Natural killer cell (primary cell): ENCODE data around the gene FTL. TPM values are rescaled to one million over a fixed set of nuclear protein-coding genes. Genes with fewer than 3 reads are reported as not detected.

Source experiments
- ATAC-seq, 3 donors: fragments of 150-1000 bp in 2 of 3; fragments of 200-7000 bp in 1 of 3; cut with Tn5 transposase; 1 replicate in 1 of 3; 2 replicates in 2 of 3; pipeline ENCODE4 v1.10.0; 2021; ENCODE audit warnings: mild to moderate bottlenecking in 2 of 3, moderate library complexity in 2 of 3
- DNase-seq, 2 donors: peaks; one replicate each; pipeline versions ENCODE4 v3.0.0 to v3.0.0-alpha.2; 2013 to 2021; ENCODE audit warnings: mixed read lengths in 1 of 2
- H3K27ac ChIP-seq: one replicate; pipeline ENCODE4 v1.5.1; 2013; ENCODE audit warnings: mild to moderate bottlenecking, low read length
- H3K27me3 ChIP-seq: one replicate; pipeline ENCODE4 v1.6.1; 2013; ENCODE audit warnings: low read length; ENCODE audit not compliant: control insufficient read depth, insufficient read depth
- H3K36me3 ChIP-seq: one replicate; pipeline ENCODE4 v1.6.1; 2013; ENCODE audit warnings: low read length; ENCODE audit not compliant: control insufficient read depth, insufficient read depth
- H3K4me1 ChIP-seq: one replicate; pipeline ENCODE4 v1.6.1; 2013; ENCODE audit warnings: low read length; ENCODE audit not compliant: control insufficient read depth, insufficient read depth
- H3K4me3 ChIP-seq: one replicate; pipeline ENCODE4 v1.5.1; 2013; ENCODE audit warnings: low read length
- H3K9me3 ChIP-seq: one replicate; pipeline ENCODE4 v1.6.1; 2013; ENCODE audit warnings: low read length; ENCODE audit not compliant: control insufficient read depth, insufficient read depth
- H3K27ac Mint-ChIP-seq, 2 donors: one replicate each; pipeline ENCODE4 v1.8.0; 2022; ENCODE audit warnings: mild to moderate bottlenecking in 2 of 2, mixed read lengths in 2 of 2, moderate library complexity in 1 of 2
- H3K27me3 Mint-ChIP-seq, 2 donors: one replicate each; pipeline ENCODE4 v1.8.0; 2022; ENCODE audit warnings: low read depth in 2 of 2, mixed read lengths in 2 of 2
- H3K36me3 Mint-ChIP-seq: one replicate; pipeline ENCODE4 v1.8.0; 2022; ENCODE audit warnings: mixed read lengths
- H3K4me1 Mint-ChIP-seq, 2 donors: one replicate each; pipeline ENCODE4 v1.8.0; 2022; ENCODE audit warnings: mixed read lengths in 2 of 2
- H3K4me3 Mint-ChIP-seq: one replicate; pipeline ENCODE4 v1.8.0; 2022; ENCODE audit warnings: mild to moderate bottlenecking, moderate library complexity, mixed read lengths
- H3K9me3 Mint-ChIP-seq, 2 donors: one replicate each; pipeline ENCODE4 v1.8.0; 2022; ENCODE audit warnings: mixed read lengths in 2 of 2
- CTCF ChIP-seq: fragments of 200-600 bp; IDR thresholded peaks from one replicate; pipeline ENCODE4 v1.8.0; 2022; ENCODE audit warnings: antibody characterized with exemption
- WGBS: methylation state at CpG from one replicate; pipeline ENCODE4 v1.1.7; 2013; ENCODE audit warnings: missing lambda C conversion rate; ENCODE audit not compliant: insufficient coverage; 5-methylcytosine and 5-hydroxymethylcytosine counted together
- intact Hi-C: fragments of 100-400 bp; cut with micrococcal nuclease; formaldehyde crosslinking; loops from one replicate; pipeline ENCODE4 v1.14.2; 2022
- total RNA-seq, 4 donors: library from RNA; stranded (reverse); fragments of 120-200 nt in 1 of 4; gene quantifications; one replicate each; pipeline versions ENCODE4 v1.2.3 to v1.2.4, GENCODE V29; 2013 to 2022

Gene FTL
- total RNA-seq, 3 donors from 2014 or later (not counting 1 experiment from before 2014, with no cell fraction given) = 554 to 1,168 (median 1,024) TPM

GRCh38 chr19:48953990-48954594, 11.0 kb upstream of the FTL start:
- H3K27me3 Mint-ChIP-seq = no peaks in the 10 kb centered on the region
- Histone ChIP-seq H3K9me3 (no peaks in the 10 kb centered on the region), H3K4me3 (peak overlapping the region; percentile 100), H3K36me3 (no peaks in the 10 kb centered on the region), H3K4me1 (peaks cover 18% of the 10 kb centered on the region), H3K27me3 (no peaks in the 10 kb centered on the region), H3K27ac (no peak overlapping the region)
- H3K4me1 Mint-ChIP-seq = peaks cover 14 to 20% of the 10 kb centered on the region in 2 donors
- no peaks in the 10 kb centered on the region for H3K9me3 Mint-ChIP-seq
- ATAC-seq (peak in 1 of 3 donors; percentile 12), DNase-seq (no peak)
- peak overlapping the region; percentile 93 for H3K4me3 Mint-ChIP-seq
- intact Hi-C loops = loop anchor here (1.0 kb wide), 1 partner anchor 11 kb away; the partner anchor contains the start of gene FTL
- 81% methylated on average over 11 of the region's 11 CpGs for WGBS
- H3K36me3 Mint-ChIP-seq = no peaks in the 10 kb centered on the region
- H3K27ac Mint-ChIP-seq = peak overlapping the region; percentile 79 to 85
- no peak for TF ChIP-seq CTCF

GRCh38 chr19:48954595-48955307, 10.4 kb upstream of the FTL start, which contains the start of gene BAX:
TSS of gene BAX (plus strand) at chr19:48954875. CDS start at chr19:48954929, 54 bp downstream.
- no peaks in the 10 kb centered on the region for H3K9me3 Mint-ChIP-seq
- peak within 1 kb of the TSS; percentile 92 for H3K27ac ChIP-seq
- no peaks in the 10 kb centered on the region for H3K27me3 Mint-ChIP-seq
- no peaks in the 10 kb centered on the region for H3K27me3 ChIP-seq
- no peaks in the 10 kb centered on the region for H3K36me3 ChIP-seq
- no peak for TF ChIP-seq CTCF
- intact Hi-C loops = loop anchor here (1.0 kb wide), 1 partner anchor 11 kb away; the partner anchor contains the start of gene FTL
- ATAC-seq = peak; percentile 86 to 93 (median 91)
- peak within 1 kb of the TSS; percentile 79 to 85 for H3K27ac Mint-ChIP-seq
- no peaks in the 10 kb centered on the region for H3K36me3 Mint-ChIP-seq
- no peaks in the 10 kb centered on the region for H3K9me3 ChIP-seq
- peaks cover 14 to 20% of the 10 kb centered on the region in 2 donors for H3K4me1 Mint-ChIP-seq
- H3K4me3 Mint-ChIP-seq = peak within 1 kb of the TSS; percentile 93
- peak; percentile 82 to 91 for DNase-seq
- under 1% methylated on average over 71 of the region's 71 CpGs for WGBS
- peak within 1 kb of the TSS; percentile 100 for H3K4me3 ChIP-seq
- H3K4me1 ChIP-seq = peaks cover 18% of the 10 kb centered on the region

DNA sequence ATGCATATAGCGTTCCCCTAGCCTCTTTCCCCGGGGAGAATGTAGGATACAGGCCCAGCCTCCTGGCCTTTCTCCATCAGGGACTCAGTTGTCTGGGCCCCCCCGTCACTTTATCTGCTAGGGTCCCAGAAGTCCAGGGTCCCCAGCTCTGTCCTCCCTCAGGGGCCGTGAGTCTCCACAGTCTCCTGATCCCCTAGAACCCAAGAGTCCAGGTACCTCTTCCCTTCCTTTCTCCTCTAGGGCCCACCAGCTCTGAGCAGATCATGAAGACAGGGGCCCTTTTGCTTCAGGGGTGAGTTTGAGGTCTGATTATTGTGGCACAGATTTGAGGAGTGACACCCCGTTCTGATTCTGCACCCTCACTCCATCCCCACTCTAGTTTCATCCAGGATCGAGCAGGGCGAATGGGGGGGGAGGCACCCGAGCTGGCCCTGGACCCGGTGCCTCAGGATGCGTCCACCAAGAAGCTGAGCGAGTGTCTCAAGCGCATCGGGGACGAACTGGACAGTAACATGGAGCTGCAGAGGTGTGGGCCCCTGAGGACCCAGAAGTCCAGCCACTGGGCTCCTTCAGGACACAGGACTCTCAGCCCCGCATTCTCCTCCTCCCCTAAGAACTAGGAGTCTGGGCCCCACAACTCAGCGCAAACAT, 9.7 kb upstream of the FTL start:
- Histone ChIP-seq H3K9me3 (no peaks in the 10 kb centered on the region), H3K4me1 (peaks cover 22% of the 10 kb centered on the region), H3K27me3 (no peaks in the 10 kb centered on the region), H3K4me3 (peak overlapping the region; percentile 100), H3K36me3 (no peaks in the 10 kb centered on the region), H3K27ac (peak overlapping the region; percentile 92)
- Mint-ChIP-seq H3K4me3 (peak overlapping the region; percentile 84), H3K27ac (peak overlapping the region; percentile 79 to 85), H3K9me3 (no peaks in the 10 kb centered on the region), H3K36me3 (no peaks in the 10 kb centered on the region), H3K27me3 (no peaks in the 10 kb centered on the region), H3K4me1 (peaks cover 14 to 20% of the 10 kb centered on the region in 2 donors)
- DNase-seq (no peak), ATAC-seq (no peak)
- TF ChIP-seq CTCF = no peak
- intact Hi-C loops = no loop called here
- 67% methylated on average over 16 of the region's 16 CpGs for WGBS
